Measurements from ENCODE around the gene TYRP1.
"Not testable (repeated sequence)": the region's sequence is repeated elsewhere in the genome, so short reads cannot be mapped to it uniquely, and the experiment has no call there.

Gene TYRP1

DNA sequence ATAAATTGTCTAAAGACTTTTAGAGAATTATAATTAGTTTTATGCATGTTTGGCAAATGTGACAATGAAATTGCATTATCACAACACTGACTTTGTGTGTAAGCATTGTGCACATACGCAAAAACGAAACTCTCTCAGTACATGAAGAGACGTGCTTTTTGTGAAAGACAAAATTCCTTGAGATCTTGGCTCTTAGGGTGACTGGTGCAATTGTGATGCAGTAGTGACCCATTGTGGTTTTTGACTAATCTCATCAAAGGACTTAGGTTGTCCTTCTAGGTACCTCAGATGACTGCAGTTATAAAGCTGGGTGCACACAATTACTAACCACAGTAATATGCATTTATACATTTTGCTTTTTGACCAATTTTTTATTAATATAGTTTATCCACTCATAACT, 25.3 kb upstream of the TYRP1 start:
- Histone ChIP-seq H3K4me1 (ENCODE audit: control insufficient read depth, insufficient read depth, low read length) (no peaks in the 10 kb centered on the region), H3K9ac (ENCODE audit: low read depth, low read length) (no peak overlapping the region), H3K27ac (ENCODE audit: low read depth, low read length) (no peak overlapping the region), H3K4me3 (ENCODE audit: low read depth, low read length) (no peak overlapping the region), H3K9me3 (ENCODE audit: control insufficient read depth, insufficient read depth, low read length) (no peaks in the 10 kb centered on the region), H3K27me3 (ENCODE audit: control insufficient read depth, insufficient read depth, low read length) (no peaks in the 10 kb centered on the region), H3K36me3 (ENCODE audit: control insufficient read depth, insufficient read depth, low read length) (no peaks in the 10 kb centered on the region)

DNA sequence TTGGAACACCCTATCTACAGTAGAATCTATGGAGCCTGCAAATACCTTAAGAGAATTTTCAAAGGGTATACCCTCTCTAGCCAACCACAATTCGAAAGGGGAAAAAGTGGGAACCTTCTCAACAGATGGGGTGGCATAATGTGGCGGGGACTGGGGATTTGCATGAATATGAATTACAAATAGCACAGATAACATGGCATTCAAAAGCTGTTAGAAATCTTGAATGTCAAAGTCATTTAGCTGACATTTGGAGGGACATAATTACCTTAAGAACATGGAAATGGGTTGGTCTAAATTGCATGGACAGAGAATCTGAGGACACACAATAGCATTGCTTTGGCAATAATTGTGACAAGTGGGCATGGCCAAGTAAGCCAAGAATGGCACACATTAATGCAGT, 23.2 kb upstream of the TYRP1 start:
- Histone ChIP-seq H3K9ac (ENCODE audit: low read depth, low read length) (no peak overlapping the region), H3K4me3 (ENCODE audit: low read depth, low read length) (no peak overlapping the region), H3K4me1 (ENCODE audit: control insufficient read depth, insufficient read depth, low read length) (no peaks in the 10 kb centered on the region), H3K36me3 (ENCODE audit: control insufficient read depth, insufficient read depth, low read length) (no peaks in the 10 kb centered on the region), H3K27ac (ENCODE audit: low read depth, low read length) (no peak overlapping the region), H3K9me3 (ENCODE audit: control insufficient read depth, insufficient read depth, low read length) (no peaks in the 10 kb centered on the region), H3K27me3 (ENCODE audit: control insufficient read depth, insufficient read depth, low read length) (no peaks in the 10 kb centered on the region)

DNA sequence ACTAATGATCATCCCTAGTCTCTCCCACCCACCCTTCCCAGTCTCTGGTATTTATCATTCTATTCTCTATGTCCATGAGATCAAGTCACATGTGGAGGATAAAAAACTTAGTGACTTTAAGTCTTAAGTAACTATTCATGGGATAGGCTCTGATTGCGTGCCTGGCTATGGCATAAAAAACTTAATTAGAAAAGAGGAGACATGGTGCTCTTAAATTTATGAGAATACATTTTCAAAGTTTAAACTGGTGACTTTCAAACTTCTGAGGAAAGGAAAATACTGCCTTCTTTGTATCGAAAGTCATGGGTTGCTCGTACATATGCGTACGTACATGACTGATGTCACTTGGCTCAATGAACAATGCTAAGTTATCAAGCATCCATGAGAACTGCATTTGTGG, 18.2 kb upstream of the TYRP1 start:
- Histone ChIP-seq H3K36me3 (ENCODE audit: control insufficient read depth, insufficient read depth, low read length) (no peaks in the 10 kb centered on the region), H3K4me1 (ENCODE audit: control insufficient read depth, insufficient read depth, low read length) (peaks cover 4% of the 10 kb centered on the region; the same call in 1 of the 2 replicates), H3K4me3 (ENCODE audit: low read depth, low read length) (no peak overlapping the region), H3K27ac (ENCODE audit: low read depth, low read length) (no peak overlapping the region), H3K27me3 (ENCODE audit: control insufficient read depth, insufficient read depth, low read length) (no peaks in the 10 kb centered on the region), H3K9ac (ENCODE audit: low read depth, low read length) (no peak overlapping the region), H3K9me3 (ENCODE audit: control insufficient read depth, insufficient read depth, low read length) (no peaks in the 10 kb centered on the region)

DNA sequence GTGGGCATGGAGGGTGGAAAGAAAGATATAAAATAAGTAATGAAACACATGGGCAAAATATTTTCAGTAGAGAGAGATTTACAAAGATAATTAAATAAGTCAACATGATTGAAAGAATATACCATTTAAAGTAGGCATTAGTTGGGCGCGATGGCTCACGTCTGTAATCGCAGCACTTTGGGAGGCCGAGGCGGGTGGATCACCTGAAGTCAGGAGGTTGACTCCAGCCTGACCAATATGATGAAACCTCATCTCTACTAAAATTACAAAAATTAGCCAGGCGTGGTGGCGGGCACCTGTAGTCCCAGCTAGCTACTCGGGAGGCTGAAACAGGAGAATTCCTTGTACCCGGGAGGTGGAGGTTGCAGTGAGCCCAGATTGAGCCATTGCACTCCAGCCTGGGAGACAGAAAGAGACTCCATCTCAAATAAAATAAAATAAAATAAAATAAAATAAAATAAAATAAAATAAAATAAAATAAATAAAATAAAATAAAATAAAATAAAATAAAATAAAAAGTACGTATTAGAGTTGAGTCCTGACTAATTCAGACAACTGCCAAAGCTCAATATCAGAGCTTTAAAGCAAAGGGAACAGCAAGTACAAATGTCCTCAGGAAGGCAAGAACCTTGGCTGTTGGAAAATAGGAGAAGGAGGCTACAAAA, 15.6 kb upstream of the TYRP1 start:
- not testable (repeated sequence) for H3K4me3 ChIP-seq (ENCODE audit: low read depth, low read length); H3K9ac ChIP-seq (ENCODE audit: low read depth, low read length); H3K27ac ChIP-seq (ENCODE audit: low read depth, low read length); H3K36me3 ChIP-seq (ENCODE audit: control insufficient read depth, insufficient read depth, low read length); H3K27me3 ChIP-seq (ENCODE audit: control insufficient read depth, insufficient read depth, low read length); H3K9me3 ChIP-seq (ENCODE audit: control insufficient read depth, insufficient read depth, low read length)
- peaks cover 14% of the 10 kb centered on the region for H3K4me1 ChIP-seq (ENCODE audit: control insufficient read depth, insufficient read depth, low read length)

DNA sequence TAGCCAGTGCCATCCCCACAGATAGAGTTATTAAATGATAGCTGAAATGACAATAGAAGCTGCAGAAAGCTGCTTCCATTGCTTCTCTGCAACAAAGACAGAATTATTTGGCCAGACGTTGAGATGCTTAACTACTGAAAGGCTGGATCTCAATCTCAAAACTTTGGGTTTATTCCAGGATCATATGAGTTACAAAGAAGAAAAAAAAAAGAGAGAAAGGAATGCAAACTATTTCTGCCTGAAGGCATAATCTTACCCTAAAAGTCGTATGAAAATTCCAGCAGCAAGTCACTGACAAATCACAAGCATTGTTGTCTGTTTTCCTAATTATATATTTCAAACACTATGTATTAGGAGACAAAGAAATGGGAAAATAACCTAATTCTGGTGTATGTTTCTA, 12.8 kb upstream of the TYRP1 start:
- Histone ChIP-seq H3K4me3 (ENCODE audit: low read depth, low read length) (no peak overlapping the region), H3K4me1 (ENCODE audit: control insufficient read depth, insufficient read depth, low read length) (peaks cover 14% of the 10 kb centered on the region), H3K36me3 (ENCODE audit: control insufficient read depth, insufficient read depth, low read length) (no peaks in the 10 kb centered on the region), H3K27ac (ENCODE audit: low read depth, low read length) (peak overlapping the region; percentile 26), H3K9me3 (ENCODE audit: control insufficient read depth, insufficient read depth, low read length) (no peaks in the 10 kb centered on the region), H3K9ac (ENCODE audit: low read depth, low read length) (no peak overlapping the region), H3K27me3 (ENCODE audit: control insufficient read depth, insufficient read depth, low read length) (no peaks in the 10 kb centered on the region)

DNA sequence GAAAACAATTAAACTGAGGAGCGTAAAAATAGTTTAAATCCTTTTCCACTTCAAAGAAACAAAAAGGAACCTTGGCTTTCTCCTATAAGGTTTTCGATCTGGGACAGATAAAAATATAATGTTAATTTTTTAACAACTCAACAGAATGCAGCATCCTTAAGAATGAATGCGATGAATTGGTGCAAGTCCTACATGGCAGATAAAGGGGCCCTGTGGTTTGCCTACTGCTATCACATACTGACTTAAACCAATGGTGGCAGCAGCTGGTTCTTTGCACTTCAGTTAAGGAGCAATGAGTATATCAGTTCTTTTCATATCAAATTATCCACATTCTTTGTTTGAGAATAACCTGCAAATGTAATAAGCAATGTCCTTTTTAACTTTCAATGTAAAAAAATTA, 12.4 kb upstream of the TYRP1 start:
- H3K9me3 ChIP-seq (ENCODE audit: control insufficient read depth, insufficient read depth, low read length) = no peaks in the 10 kb centered on the region
- H3K4me3 ChIP-seq (ENCODE audit: low read depth, low read length) = no peak overlapping the region
- H3K4me1 ChIP-seq (ENCODE audit: control insufficient read depth, insufficient read depth, low read length) = peaks cover 14% of the 10 kb centered on the region
- no peak overlapping the region for H3K9ac ChIP-seq (ENCODE audit: low read depth, low read length)
- H3K27ac ChIP-seq (ENCODE audit: low read depth, low read length) = peak overlapping the region; percentile 26
- H3K36me3 ChIP-seq (ENCODE audit: control insufficient read depth, insufficient read depth, low read length) = no peaks in the 10 kb centered on the region
- H3K27me3 ChIP-seq (ENCODE audit: control insufficient read depth, insufficient read depth, low read length) = no peaks in the 10 kb centered on the region

DNA sequence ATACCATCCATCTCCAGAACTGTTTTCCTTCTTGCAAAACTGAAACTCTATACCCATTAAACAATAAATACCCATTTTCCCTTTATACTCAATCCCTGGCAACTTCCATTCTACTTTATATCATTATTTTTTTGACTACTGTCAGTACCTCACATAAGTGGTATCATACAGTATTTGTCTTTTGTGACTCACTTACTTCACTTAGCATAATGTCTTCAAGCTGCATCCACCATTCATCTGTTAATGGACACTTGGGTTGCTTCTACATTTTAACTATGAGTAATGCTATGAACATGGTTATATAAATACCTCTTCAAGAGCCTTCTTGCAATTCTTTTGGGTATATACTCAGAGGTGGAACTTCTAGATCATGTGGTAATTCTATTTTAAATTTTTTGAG, 11.6 kb upstream of the TYRP1 start:
- Histone ChIP-seq H3K27ac (ENCODE audit: low read depth, low read length) (no peak overlapping the region), H3K4me1 (ENCODE audit: control insufficient read depth, insufficient read depth, low read length) (peaks cover 14% of the 10 kb centered on the region), H3K27me3 (ENCODE audit: control insufficient read depth, insufficient read depth, low read length) (no peaks in the 10 kb centered on the region), H3K4me3 (ENCODE audit: low read depth, low read length) (no peak overlapping the region), H3K9ac (ENCODE audit: low read depth, low read length) (no peak overlapping the region), H3K36me3 (ENCODE audit: control insufficient read depth, insufficient read depth, low read length) (no peaks in the 10 kb centered on the region), H3K9me3 (ENCODE audit: control insufficient read depth, insufficient read depth, low read length) (no peaks in the 10 kb centered on the region)

DNA sequence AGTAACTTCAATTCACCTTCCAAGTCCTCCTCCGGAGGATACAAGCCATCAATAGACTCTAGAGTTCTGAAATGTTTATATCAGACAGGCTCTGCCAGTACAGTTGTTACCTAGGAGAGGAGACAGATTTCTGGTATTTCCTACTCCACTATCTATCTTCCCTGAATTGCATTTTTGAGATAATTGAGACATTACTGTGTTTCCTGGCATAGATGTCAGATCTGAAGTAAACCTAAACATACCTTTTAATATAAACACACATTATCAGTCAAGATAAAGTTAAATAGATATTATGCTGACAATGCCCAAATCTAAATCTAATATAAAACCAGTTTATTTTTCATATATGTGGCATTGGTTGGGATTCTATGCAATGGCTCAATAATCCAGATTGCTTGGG, 8.2 kb upstream of the TYRP1 start:
- Histone ChIP-seq H3K27me3 (ENCODE audit: control insufficient read depth, insufficient read depth, low read length) (no peaks in the 10 kb centered on the region), H3K36me3 (ENCODE audit: control insufficient read depth, insufficient read depth, low read length) (no peaks in the 10 kb centered on the region), H3K4me3 (ENCODE audit: low read depth, low read length) (no peak overlapping the region), H3K27ac (ENCODE audit: low read depth, low read length) (no peak overlapping the region), H3K9me3 (ENCODE audit: control insufficient read depth, insufficient read depth, low read length) (no peaks in the 10 kb centered on the region), H3K4me1 (ENCODE audit: control insufficient read depth, insufficient read depth, low read length) (peaks cover 10% of the 10 kb centered on the region), H3K9ac (ENCODE audit: low read depth, low read length) (no peak overlapping the region)

DNA sequence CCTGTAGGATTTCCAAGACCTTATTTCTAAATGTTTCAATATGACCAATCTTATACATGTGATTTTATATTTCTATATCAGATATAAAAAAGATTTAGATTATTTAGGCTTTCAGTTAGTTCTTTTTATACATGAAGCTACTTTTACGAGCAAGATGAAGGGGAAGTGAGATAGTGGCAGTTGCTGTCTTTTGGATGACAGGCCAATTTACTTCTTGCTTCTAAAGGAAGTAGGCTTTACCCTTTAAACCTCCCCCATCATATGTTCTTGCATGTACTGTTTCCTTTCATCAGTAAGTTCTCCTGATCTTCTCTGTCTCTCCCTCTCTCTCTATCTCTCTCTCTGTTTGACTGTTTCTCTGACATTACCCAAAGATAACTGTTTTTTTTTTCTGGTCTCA, 4.0 kb upstream of the TYRP1 start:
- no peak overlapping the region for H3K4me3 ChIP-seq (ENCODE audit: low read depth, low read length)
- no peaks in the 10 kb centered on the region for H3K27me3 ChIP-seq (ENCODE audit: control insufficient read depth, insufficient read depth, low read length)
- no peak overlapping the region for H3K27ac ChIP-seq (ENCODE audit: low read depth, low read length)
- H3K9ac ChIP-seq (ENCODE audit: low read depth, low read length) = no peak overlapping the region
- H3K36me3 ChIP-seq (ENCODE audit: control insufficient read depth, insufficient read depth, low read length) = no peaks in the 10 kb centered on the region
- H3K4me1 ChIP-seq (ENCODE audit: control insufficient read depth, insufficient read depth, low read length) = no peaks in the 10 kb centered on the region
- H3K9me3 ChIP-seq (ENCODE audit: control insufficient read depth, insufficient read depth, low read length) = no peaks in the 10 kb centered on the region

DNA sequence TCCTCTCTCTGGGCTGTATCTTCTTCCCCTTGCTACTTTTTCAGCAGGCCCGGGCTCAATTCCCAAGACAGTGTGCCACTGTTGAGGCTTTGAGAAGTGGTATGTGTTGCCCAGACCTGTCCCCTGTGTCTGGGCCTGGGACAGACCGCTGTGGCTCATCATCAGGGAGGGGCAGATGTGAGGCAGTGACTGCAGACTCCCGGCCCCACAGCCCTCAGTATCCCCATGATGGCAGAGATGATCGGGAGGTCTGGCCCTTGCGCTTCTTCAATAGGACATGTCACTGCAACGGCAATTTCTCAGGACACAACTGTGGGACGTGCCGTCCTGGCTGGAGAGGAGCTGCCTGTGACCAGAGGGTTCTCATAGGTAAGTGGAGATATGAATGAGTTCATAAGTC, 828 bp downstream of the TYRP1 start:
- H3K27ac ChIP-seq (ENCODE audit: low read depth, low read length) = no peak overlapping the region
- no peaks in the 10 kb centered on the region for H3K27me3 ChIP-seq (ENCODE audit: control insufficient read depth, insufficient read depth, low read length)
- H3K4me1 ChIP-seq (ENCODE audit: control insufficient read depth, insufficient read depth, low read length) = no peaks in the 10 kb centered on the region

DNA sequence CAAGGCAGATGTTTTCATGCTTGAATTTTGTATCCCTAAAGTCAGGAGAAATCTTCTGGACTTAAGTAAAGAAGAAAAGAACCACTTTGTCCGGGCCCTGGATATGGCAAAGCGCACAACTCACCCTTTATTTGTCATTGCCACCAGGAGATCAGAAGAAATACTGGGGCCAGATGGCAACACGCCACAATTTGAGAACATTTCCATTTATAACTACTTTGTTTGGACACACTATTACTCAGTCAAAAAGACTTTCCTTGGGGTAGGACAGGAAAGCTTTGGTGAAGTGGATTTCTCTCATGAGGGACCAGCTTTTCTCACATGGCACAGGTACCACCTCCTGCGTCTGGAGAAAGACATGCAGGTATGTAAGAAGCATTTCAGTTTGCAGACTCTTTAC, 2.3 kb downstream of the TYRP1 start:
- Histone ChIP-seq H3K27me3 (ENCODE audit: control insufficient read depth, insufficient read depth, low read length) (no peaks in the 10 kb centered on the region), H3K4me1 (ENCODE audit: control insufficient read depth, insufficient read depth, low read length) (no peaks in the 10 kb centered on the region), H3K36me3 (ENCODE audit: control insufficient read depth, insufficient read depth, low read length) (no peaks in the 10 kb centered on the region), H3K9ac (ENCODE audit: low read depth, low read length) (no peak overlapping the region), H3K27ac (ENCODE audit: low read depth, low read length) (no peak overlapping the region), H3K4me3 (ENCODE audit: low read depth, low read length) (no peak overlapping the region), H3K9me3 (ENCODE audit: control insufficient read depth, insufficient read depth, low read length) (no peaks in the 10 kb centered on the region)

More for the DNA sequence above, 828 bp downstream of the TYRP1 start:
- Histone ChIP-seq H3K9me3 (ENCODE audit: control insufficient read depth, insufficient read depth, low read length) (no peaks in the 10 kb centered on the region), H3K4me3 (ENCODE audit: low read depth, low read length) (no peak overlapping the region), H3K36me3 (ENCODE audit: control insufficient read depth, insufficient read depth, low read length) (no peaks in the 10 kb centered on the region), H3K9ac (ENCODE audit: low read depth, low read length) (no peak overlapping the region)
